Measurements from ENCODE around the gene NR2F1.

The NR2F1 gene

GRCh38 chr5:93590493-93590892 lies 7.5 kb downstream of the NR2F1 start:
- no peak for DNase-seq (ENCODE audit: low read depth in 1 of 2, low spot score in 1 of 2)

- no peak for DNase-seq (ENCODE audit: low read depth in 1 of 2, low spot score in 1 of 2)
Observed at GRCh38 chr5:93591323-93591945, 8.4 kb downstream of the NR2F1 start.

DNA sequence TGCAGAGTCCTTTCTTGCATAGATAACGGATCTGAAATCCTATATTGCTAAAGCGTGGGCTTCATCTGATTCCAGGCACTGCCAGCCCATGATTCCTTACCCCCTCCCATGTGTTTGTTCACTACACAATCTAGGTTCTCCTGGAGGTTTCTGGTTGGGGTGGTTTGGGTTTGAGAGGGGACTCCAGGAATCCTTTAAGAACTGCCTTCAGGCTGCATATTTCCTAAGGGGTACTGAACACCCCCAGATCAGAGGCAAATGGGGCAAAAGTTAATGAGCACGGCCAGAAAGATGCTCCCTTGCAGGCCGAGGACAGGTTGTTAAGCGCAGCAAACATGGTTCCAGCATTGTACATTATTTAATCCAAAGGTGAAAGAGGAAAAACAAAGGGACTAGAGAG lies 9.9 kb downstream of the NR2F1 start:
- DNase-seq (ENCODE audit: low read depth in 1 of 2, low spot score in 1 of 2): no peak

DNA sequence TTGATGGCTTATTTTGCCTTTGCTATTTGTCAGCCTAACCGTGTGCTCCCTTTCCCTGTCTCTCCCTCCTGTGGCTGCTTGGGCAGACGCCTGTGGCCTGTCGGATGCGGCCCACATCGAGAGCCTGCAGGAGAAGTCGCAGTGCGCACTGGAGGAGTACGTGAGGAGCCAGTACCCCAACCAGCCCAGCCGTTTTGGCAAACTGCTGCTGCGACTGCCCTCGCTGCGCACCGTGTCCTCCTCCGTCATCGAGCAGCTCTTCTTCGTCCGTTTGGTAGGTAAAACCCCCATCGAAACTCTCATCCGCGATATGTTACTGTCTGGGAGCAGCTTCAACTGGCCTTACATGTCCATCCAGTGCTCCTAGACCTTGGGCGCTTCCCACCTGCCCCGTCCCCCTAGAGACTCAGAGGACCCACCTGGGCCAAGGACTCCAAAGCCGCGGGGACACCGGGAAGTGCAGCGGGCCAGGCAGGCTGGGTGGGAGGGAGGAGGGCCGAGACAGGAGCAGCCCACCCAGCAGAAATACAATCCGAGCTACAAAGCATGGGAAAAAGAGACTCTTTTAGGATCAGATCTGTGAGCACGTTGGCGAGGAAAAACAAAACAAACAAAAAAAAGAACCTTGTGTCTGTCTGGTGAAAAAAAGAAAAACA lies 10.6 kb downstream of the NR2F1 start:
- DNase-seq (ENCODE audit: low read depth in 1 of 2, low spot score in 1 of 2): no peak

- DNase-seq (ENCODE audit: low read depth in 1 of 2, low spot score in 1 of 2): no peak
Observed at GRCh38 chr5:93594591-93595419, 11.8 kb downstream of the NR2F1 start.

DNA sequence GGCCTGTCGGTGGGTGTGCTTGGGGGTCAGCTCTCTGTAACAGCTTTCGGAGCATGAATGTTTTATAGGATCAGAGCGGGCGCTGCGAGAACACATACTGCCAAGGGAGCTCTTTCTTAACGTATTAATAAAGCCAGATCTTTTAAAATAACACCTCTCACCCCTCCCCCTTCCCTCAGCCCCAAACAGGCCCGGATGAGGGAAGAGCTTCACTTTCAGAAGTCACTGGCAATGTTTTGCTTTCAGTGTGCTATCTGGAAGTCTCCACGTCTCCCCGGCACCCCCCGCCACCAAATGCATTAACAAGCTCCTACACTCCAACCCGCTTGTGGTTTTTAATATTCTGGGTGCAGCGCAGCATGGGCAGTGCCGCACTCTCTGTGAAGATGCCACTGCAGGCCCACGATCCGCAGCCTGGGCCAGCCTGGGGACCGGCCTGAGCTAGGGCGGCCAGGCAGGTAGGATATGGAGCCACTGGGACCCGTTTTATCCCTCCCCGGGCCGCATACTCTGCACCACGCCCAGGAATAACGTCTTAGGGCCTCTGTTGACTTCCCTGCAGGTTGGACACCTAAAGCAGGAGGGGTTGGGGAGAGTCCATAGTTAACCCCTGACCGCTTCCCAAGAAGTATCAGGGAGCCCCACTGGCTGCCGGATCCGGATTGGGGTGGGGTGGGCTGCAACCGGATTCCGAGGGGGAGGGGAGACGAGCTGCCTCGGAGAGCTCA lies 12.6 kb downstream of the NR2F1 start:
- no peak for DNase-seq (ENCODE audit: low read depth in 1 of 2, low spot score in 1 of 2)

DNA sequence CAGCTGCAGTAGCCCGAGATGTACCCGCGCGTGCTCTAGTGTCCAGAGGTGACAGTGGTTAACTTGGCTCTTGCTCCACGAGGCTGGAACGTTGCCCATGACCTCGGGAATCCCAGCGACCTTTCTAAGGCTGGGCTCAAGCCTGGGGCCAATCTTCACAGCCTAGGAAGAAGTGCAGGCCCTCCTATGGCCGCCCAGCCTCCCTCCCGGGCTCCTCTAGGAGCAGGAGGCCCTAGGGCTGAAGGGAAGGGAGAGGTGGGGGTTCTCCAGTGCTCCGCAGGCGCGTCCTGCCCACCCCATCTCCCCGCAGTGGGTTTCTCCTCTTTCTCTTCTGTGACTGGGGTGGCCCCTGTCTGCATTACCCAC lies 13.3 kb downstream of the NR2F1 start:
- DNase-seq (ENCODE audit: low read depth in 1 of 2, low spot score in 1 of 2): no peak

- no peak for DNase-seq (ENCODE audit: low read depth in 1 of 2, low spot score in 1 of 2)
Observed at GRCh38 chr5:93596676-93597490, 13.9 kb downstream of the NR2F1 start.

DNA sequence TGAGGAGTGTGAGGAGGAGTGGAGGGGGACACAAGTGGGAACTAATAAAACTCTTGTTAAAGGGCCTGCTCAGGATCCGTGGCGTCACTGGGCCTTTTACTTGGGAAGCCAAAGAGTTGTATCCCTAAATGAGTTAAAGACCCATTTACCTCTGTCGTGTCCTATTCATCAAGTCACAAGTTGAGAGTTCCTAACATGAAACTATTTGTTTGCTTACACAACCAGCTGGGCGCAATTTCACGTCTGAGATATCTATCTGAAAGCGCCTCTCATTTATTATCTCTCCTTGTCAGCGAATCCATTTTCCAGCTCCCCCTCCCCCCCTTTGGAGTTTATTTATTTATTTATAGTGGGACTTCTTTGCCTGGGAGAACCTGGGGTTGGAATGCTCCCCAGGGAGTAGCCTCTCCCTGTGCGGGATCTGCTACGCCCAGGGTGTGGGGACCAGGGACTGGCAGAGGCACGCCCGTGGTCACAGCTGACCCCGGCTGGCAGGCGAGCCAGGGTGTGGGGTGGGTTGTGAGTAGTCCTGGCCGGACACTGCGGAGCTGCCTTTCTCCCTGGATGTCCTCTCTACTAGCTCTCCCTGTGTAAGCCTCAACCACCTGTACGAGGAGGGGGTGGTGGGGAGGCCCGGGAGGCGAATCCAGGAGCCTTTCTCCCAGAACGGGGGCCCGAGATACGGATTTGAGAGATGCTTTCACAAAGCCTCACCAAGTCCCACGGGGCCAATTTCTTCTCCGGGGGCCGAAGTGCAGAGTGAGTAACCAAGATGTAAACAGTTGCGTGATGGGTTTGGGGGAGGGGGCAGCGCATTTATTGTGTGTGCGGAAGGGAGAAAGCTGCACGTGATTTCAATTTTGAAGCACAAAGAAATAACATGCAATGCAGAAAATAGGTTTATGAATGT lies 15.3 kb downstream of the NR2F1 start:
- DNase-seq (ENCODE audit: low read depth in 1 of 2, low spot score in 1 of 2): no peak

DNA sequence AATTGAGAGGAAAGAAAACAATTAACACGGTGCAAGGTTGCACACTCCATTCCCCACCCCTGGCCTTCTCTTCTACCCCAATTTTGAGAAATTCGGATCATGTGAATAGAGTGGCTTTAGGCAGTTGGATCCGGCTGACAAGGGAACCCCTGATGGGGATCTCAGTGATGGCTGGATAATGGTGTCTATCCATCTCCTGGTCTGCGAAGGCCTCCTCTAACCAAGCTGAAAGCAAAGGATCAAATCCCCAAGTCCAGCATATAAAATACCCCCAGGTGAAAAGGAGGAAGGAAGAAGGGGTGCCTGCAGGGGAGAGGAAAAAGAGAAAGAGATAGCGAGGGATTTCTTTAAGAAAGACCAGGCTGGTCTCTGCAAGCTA lies 16.0 kb downstream of the NR2F1 start:
- no peak for DNase-seq (ENCODE audit: low read depth in 1 of 2, low spot score in 1 of 2)

DNA sequence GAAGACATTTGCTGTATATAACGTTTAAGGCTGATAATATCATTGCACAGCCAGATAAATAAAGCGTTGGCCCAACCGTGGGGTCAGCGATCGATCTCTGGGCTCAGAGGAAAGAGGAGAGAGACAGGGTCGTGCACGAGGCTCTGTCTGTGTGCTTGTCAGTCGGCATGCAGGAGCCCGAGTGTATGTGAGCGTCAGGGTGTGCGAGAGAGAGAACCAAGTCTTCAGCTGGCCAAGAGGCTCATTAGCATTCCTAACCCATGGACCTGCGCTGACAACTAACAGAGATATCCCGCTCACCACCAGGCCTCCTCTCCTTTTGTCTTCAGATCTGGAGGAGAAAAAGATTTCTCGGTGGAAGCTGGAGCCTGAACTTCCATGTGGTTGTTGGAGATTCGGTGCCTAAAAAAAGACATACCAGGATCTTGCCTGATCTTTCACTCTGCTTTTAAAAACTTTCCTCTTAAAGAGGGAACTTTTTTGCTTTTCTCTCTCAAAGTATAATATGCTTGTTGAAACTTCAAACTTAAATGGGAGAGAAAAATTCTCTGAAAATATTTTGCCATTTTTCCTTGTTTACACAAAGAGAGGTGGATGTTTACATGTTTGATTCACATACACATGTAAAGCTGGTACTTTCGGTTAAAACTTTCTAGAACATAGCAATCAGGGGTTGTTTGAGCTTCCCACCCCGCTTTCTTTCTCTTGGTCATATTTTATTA lies 16.5 kb downstream of the NR2F1 start:
- DNase-seq (ENCODE audit: low read depth in 1 of 2, low spot score in 1 of 2): no peak

DNA sequence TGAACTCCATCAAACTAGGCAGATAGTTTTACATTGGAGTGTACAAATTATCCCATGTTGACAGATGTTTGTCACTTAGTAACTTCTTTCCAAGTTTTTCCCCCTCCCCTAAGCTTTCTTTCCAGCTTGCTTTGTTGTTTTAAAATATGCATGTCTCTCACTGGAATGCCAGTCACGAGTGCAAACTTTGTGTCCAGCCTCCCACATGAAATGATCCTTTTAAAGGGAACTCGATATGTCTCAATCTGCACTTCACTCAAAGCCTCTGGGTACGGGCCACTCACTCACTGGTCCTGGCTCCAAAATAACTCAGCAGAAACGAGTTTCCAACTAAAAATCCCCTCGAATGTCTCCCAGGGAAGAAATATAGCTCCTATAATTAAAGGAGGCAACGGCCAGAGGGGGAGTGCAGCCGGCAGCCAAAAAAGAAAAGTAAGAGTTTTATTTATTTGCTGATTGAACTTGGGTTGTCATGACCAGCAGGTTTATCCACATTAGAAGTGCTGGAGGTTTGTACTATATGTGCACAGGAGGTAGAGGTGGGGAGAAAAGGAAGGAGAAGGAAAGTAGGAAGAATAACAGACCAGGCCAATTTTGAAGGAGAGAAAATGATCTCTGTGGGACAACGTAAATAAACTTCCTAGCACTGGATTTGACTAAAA lies 17.5 kb downstream of the NR2F1 start:
- no peak for DNase-seq (ENCODE audit: low read depth in 1 of 2, low spot score in 1 of 2)

GRCh38 chr5:93601071-93601801 lies 18.2 kb downstream of the NR2F1 start:
- DNase-seq (ENCODE audit: low read depth in 1 of 2, low spot score in 1 of 2): no peak

DNA sequence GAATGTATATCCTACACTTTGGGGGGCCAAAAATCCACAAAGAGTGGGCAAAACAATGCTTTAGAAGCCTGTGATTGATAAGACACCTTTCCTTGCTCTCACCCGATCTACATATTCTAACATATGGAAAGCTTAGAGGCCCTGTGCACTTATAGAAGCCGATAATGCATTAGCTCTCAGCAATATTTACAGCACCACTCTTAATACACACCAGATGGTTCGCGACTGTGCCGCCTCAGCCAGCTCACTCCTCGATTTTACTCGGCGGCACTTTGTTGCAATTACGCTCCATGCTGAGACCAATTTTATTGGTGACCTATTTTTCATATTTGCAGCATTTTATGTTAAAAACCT lies 18.8 kb downstream of the NR2F1 start:
- no peak for DNase-seq (ENCODE audit: low read depth in 1 of 2, low spot score in 1 of 2)

DNA sequence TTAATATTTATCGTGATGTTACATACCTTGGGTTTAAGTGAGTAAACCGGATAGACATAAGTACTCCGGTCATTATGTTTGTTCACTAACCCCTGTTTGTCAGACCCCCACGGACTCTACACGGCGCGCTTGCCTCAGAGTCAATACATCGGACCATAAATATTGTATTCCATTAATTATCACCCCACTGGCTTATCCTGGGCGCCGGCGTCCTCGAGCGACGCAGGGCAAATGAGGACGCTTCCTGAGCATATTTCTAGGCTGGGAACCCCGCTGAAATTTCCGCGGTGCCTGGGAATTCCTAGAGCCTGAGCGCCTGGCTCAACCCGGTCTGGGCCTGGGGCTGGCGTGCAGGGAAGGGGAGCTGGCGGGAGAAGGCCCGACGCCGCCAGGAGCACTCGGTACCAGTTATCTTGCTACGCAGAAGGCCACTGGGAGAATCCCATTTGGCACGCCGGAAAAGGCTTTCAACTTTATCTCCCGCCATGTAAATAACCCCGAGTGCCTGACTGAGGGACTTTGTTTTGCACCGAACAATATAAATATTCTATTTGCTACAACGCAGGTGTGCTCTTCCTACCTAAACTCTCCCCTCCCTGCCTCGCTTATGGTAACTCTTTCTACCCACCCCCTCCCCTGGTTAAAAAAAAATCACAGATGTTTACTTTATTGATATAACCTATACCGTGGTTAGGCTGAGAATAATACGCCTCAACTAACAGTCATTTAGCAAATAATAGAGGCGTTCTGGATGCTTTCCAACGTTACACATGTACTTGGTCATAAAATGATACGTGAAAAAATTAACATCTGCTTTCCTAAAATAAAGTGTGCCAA lies 19.4 kb downstream of the NR2F1 start:
- no peak for DNase-seq (ENCODE audit: low read depth in 1 of 2, low spot score in 1 of 2)

GRCh38 chr5:93603078-93603792 lies 20.2 kb downstream of the NR2F1 start:
- no peak for DNase-seq (ENCODE audit: low read depth in 1 of 2, low spot score in 1 of 2)

Data from activated CD4-positive, alpha-beta T cell treated with anti-CD3 and anti-CD28 coated beads, Interleukin-2, amount 50 U/mL, for 24 hours (primary cell).